Vagina (tissue), 2 donors: ENCODE measurements around the gene ACTRT2. TPM values are rescaled to one million over a fixed set of nuclear protein-coding genes. Genes with fewer than 3 reads are reported as not detected.

Experiments used
- DNase-seq, 2 donors: peaks; one replicate each; pipeline ENCODE4 v3.0.0-alpha.2; 2017; ENCODE audit errors: extremely low spot score in 2 of 2
- H3K27ac ChIP-seq: fragments of 200-600 bp; sonication (generic); one replicate; pipeline ENCODE4 v1.5.1; 2019
- H3K27me3 ChIP-seq: fragments of 200-600 bp; sonication (generic); one replicate; pipeline ENCODE4 v1.5.1; 2019
- H3K36me3 ChIP-seq, 2 donors: fragments of 200-600 bp; sonication (generic); one replicate each; pipeline ENCODE4 v1.5.1; 2017 to 2019
- H3K4me1 ChIP-seq: fragments of 200-600 bp; sonication (generic); one replicate; pipeline ENCODE4 v1.5.1; 2019
- H3K4me3 ChIP-seq, 2 donors: fragments of 200-600 bp; sonication (generic); 1 replicate in 1 of 2; 2 replicates in 1 of 2; pipeline ENCODE4 v1.5.1; 2016 to 2019
- H3K9me3 ChIP-seq: fragments of 200-600 bp; sonication (generic); one replicate; pipeline ENCODE4 v1.5.1; 2019
- CTCF ChIP-seq, 3 experiments: fragments of 450-650 bp in 2 of 3; fragments of 200-600 bp in 1 of 3; sonication (generic) in 1 of 3; IDR thresholded peaks; one replicate each; pipeline ENCODE4 v1.5.1; 2017 to 2019; ENCODE audit warnings: antibody characterized with exemption in 3 of 3, mild to moderate bottlenecking in 2 of 3, moderate library complexity in 2 of 3
- POLR2A ChIP-seq, 2 donors: fragments of 450-650 bp; IDR thresholded peaks; one replicate each; pipeline ENCODE4 v1.6.1; 2017; ENCODE audit warnings: antibody characterized with exemption in 2 of 2, mild to moderate bottlenecking in 2 of 2, moderate library complexity in 2 of 2
- POLR2AphosphoS5 ChIP-seq, 2 donors: sonication (generic); formaldehyde crosslinking; IDR thresholded peaks; one replicate each; pipeline ENCODE4 v1.9.0; 2017; ENCODE audit warnings: antibody characterized with exemption in 2 of 2, mild to moderate bottlenecking in 2 of 2, low read depth in 1 of 2; ENCODE audit not compliant: insufficient read depth in 1 of 2
- intact Hi-C: fragments of 100-400 bp; cut with DNase I; formaldehyde crosslinking; loops from one replicate; pipeline ENCODE4 v1.15.1; 2023
- total RNA-seq: library from RNA; depleted of rRNA; stranded (reverse); fragments of >200 nt; gene quantifications from one replicate; pipeline ENCODE4 v1.2.3, GENCODE V29; 2016

The ACTRT2 gene
- total RNA-seq, 1 donor from 2014 or later = not detected

- DNase-seq = peak in 1 of 2 donors; percentile 82
- H3K27me3 ChIP-seq = no peaks in the 10 kb centered on the region
- H3K27ac ChIP-seq = no peak overlapping the region
- no peaks in the 10 kb centered on the region for H3K9me3 ChIP-seq
- no peaks in the 10 kb centered on the region for H3K4me1 ChIP-seq
- H3K4me3 ChIP-seq = no peak overlapping the region
- TF ChIP-seq POLR2AphosphoS5 (IDR thresholded peaks at IDR 0.05; ENCODE audit: insufficient read depth in 1 of 2, low read depth in 1 of 2) = no peak
- no peak for TF ChIP-seq CTCF (IDR thresholded peaks at IDR 0.05)
- no peak for TF ChIP-seq POLR2A (IDR thresholded peaks at IDR 0.05)
- intact Hi-C loops = no loop called here
- H3K36me3 ChIP-seq = no peaks in the 10 kb centered on the region
These were observed 46.5 kb upstream of the ACTRT2 start for GRCh38 chr1:2974701-2975301.

- intact Hi-C loops = no loop called here
- no peaks in the 10 kb centered on the region for H3K27me3 ChIP-seq
- H3K27ac ChIP-seq = no peak overlapping the region
- no peaks in the 10 kb centered on the region for H3K9me3 ChIP-seq
- TF ChIP-seq POLR2A (IDR thresholded peaks at IDR 0.05) (no peak), POLR2AphosphoS5 (IDR thresholded peaks at IDR 0.05; ENCODE audit: insufficient read depth in 1 of 2, low read depth in 1 of 2) (no peak), CTCF (IDR thresholded peaks at IDR 0.05) (no peak)
- no peaks in the 10 kb centered on the region for H3K36me3 ChIP-seq
- H3K4me3 ChIP-seq = no peak overlapping the region
- no peaks in the 10 kb centered on the region for H3K4me1 ChIP-seq
- peak in 1 of 2 donors; percentile 84 for DNase-seq
These were observed 45.6 kb upstream of the ACTRT2 start for GRCh38 chr1:2975466-2976179.

GRCh38 chr1:2976180-2976562 is 45.1 kb upstream of the ACTRT2 start:
- Histone ChIP-seq H3K4me1 (no peaks in the 10 kb centered on the region), H3K9me3 (no peaks in the 10 kb centered on the region), H3K27me3 (no peaks in the 10 kb centered on the region), H3K4me3 (no peak overlapping the region), H3K36me3 (no peaks in the 10 kb centered on the region), H3K27ac (no peak overlapping the region)
- peak in 1 of 2 donors; percentile 72 for DNase-seq
- intact Hi-C loops = no loop called here
- TF ChIP-seq POLR2AphosphoS5 (IDR thresholded peaks at IDR 0.05; ENCODE audit: insufficient read depth in 1 of 2, low read depth in 1 of 2) = no peak
- TF ChIP-seq CTCF (IDR thresholded peaks at IDR 0.05) = no peak
- no peak for TF ChIP-seq POLR2A (IDR thresholded peaks at IDR 0.05)

- Histone ChIP-seq H3K27ac (no peak overlapping the region), H3K27me3 (no peaks in the 10 kb centered on the region), H3K36me3 (no peaks in the 10 kb centered on the region), H3K4me1 (no peaks in the 10 kb centered on the region), H3K4me3 (no peak overlapping the region), H3K9me3 (no peaks in the 10 kb centered on the region)
- intact Hi-C loops = no loop called here
- DNase-seq = peak in 1 of 2 donors; percentile 67
- no peak for TF ChIP-seq POLR2AphosphoS5 (IDR thresholded peaks at IDR 0.05; ENCODE audit: insufficient read depth in 1 of 2, low read depth in 1 of 2)
- no peak for TF ChIP-seq POLR2A (IDR thresholded peaks at IDR 0.05)
- no peak for TF ChIP-seq CTCF (IDR thresholded peaks at IDR 0.05)
These were observed 43.2 kb upstream of the ACTRT2 start for GRCh38 chr1:2977886-2978611.
